RWPE1 (cell line): ENCODE measurements around the gene SPHK2.
"Not testable (repeated sequence)": the region's sequence is repeated elsewhere in the genome, so short reads cannot be mapped to it uniquely, and the experiment has no call there.

Experiments used
- CTCF ChIA-PET: fragments of 350-600 bp; sonication (Branson Sonifier 250); formaldehyde crosslinking; extraction: SDS; loops from one replicate; lab custom pipeline; 2021; lab: Yijun Ruan, JAX
- POLR2A ChIA-PET: fragments of 400-600 bp; formaldehyde crosslinking; extraction: SDS; loops from one replicate; lab custom pipeline; 2020; ENCODE audit warnings: antibody characterized with exemption; ENCODE audit not compliant: low non-redundant PET; lab: Yijun Ruan, JAX
- DNase-seq: peaks from one replicate; pipeline ENCODE4 v3.0.0; 2012; ENCODE audit warnings: low spot score
- H3K27ac ChIP-seq: fragments of 450-650 bp; 2 replicates; pipeline ENCODE4 v1.5.1; 2017
- TF ChIP-seq, protein P1 (sequence below): fragments of 450-650 bp; conservative IDR thresholded peaks from 2 replicates; pipeline ENCODE4 v1.5.1; 2017; ENCODE audit warnings: low read depth, mild to moderate bottlenecking

SPHK2 gene

DNA sequence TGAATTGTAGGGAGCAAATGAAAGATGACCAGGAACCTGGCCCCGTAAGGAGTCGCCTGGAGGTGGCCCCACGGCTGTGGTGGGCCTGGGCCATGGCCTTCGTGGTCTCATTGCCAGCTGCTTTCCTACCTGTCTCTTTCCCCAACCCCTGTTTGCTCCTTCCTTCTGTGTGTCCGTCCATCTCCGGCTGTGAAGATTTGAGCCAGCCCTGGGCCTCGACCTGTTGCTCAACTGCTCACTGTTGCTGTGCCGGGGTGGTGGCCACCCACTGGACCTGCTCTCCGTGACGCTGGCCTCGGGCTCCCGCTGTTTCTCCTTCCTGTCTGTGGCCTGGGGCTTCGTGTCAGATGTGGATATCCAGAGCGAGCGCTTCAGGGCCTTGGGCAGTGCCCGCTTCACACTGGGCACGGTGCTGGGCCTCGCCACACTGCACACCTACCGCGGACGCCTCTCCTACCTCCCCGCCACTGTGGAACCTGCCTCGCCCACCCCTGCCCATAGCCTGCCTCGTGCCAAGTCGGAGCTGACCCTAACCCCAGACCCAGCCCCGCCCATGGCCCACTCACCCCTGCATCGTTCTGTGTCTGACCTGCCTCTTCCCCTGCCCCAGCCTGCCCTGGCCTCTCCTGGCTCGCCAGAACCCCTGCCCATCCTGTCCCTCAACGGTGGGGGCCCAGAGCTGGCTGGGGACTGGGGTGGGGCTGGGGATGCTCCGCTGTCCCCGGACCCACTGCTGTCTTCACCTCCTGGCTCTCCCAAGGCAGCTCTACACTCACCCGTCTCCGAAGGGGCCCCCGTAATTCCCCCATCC lies 9.4 kb downstream of the SPHK2 start:
- CTCF ChIA-PET: no interaction called here
- TF ChIP-seq, protein P1, sequence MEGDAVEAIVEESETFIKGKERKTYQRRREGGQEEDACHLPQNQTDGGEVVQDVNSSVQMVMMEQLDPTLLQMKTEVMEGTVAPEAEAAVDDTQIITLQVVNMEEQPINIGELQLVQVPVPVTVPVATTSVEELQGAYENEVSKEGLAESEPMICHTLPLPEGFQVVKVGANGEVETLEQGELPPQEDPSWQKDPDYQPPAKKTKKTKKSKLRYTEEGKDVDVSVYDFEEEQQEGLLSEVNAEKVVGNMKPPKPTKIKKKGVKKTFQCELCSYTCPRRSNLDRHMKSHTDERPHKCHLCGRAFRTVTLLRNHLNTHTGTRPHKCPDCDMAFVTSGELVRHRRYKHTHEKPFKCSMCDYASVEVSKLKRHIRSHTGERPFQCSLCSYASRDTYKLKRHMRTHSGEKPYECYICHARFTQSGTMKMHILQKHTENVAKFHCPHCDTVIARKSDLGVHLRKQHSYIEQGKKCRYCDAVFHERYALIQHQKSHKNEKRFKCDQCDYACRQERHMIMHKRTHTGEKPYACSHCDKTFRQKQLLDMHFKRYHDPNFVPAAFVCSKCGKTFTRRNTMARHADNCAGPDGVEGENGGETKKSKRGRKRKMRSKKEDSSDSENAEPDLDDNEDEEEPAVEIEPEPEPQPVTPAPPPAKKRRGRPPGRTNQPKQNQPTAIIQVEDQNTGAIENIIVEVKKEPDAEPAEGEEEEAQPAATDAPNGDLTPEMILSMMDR: no peak
- DNase-seq: no peak
- POLR2A ChIA-PET: interaction anchor here (0.8 to 1.6 kb wide), 2 partner anchors 10 to 15 kb away, joined by 4 read pairs; partner anchors contain the start of genes RPL18 and SPHK2
- peak overlapping the region; percentile 99 for H3K27ac ChIP-seq

DNA sequence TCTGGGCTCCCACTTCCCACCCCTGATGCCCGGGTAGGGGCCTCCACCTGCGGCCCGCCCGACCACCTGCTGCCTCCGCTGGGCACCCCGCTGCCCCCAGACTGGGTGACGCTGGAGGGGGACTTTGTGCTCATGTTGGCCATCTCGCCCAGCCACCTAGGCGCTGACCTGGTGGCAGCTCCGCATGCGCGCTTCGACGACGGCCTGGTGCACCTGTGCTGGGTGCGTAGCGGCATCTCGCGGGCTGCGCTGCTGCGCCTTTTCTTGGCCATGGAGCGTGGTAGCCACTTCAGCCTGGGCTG lies 9.9 kb downstream of the SPHK2 start:
- POLR2A ChIA-PET: interaction anchor here (0.8 to 1.0 kb wide), 2 partner anchors 16 to 30 kb away, joined by 3 to 4 read pairs; no protein-coding TSS in a partner anchor
- H3K27ac ChIP-seq: peak overlapping the region; percentile 99

DNA sequence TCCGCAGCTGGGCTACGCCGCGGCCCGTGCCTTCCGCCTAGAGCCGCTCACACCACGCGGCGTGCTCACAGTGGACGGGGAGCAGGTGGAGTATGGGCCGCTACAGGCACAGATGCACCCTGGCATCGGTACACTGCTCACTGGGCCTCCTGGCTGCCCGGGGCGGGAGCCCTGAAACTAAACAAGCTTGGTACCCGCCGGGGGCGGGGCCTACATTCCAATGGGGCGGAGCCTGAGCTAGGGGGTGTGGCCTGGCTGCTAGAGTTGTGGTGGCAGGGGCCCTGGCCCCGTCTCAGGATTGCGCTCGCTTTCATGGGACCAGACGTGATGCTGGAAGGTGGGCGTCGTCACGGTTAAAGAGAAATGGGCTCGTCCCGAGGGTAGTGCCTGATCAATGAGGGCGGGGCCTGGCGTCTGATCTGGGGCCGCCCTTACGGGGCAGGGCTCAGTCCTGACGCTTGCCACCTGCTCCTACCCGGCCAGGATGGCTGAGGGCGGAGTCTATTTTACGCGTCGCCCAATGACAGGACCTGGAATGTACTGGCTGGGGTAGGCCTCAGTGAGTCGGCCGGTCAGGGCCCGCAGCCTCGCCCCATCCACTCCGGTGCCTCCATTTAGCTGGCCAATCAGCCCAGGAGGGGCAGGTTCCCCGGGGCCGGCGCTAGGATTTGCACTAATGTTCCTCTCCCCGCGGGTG lies 10.4 kb downstream of the SPHK2 start:
- DNase-seq: no peak
- H3K27ac ChIP-seq: peak overlapping the region; percentile 99
- POLR2A ChIA-PET: interaction anchor here (1.0 kb wide), 1 partner anchor 30 kb away, joined by 3 read pairs; no protein-coding TSS in a partner anchor
- TF ChIP-seq, protein P1: no peak
- CTCF ChIA-PET: no interaction called here

More for the DNA sequence above, 9.9 kb downstream of the SPHK2 start:
- CTCF ChIA-PET: no interaction called here
- DNase-seq: no peak
- TF ChIP-seq, protein P1: no peak

DNA sequence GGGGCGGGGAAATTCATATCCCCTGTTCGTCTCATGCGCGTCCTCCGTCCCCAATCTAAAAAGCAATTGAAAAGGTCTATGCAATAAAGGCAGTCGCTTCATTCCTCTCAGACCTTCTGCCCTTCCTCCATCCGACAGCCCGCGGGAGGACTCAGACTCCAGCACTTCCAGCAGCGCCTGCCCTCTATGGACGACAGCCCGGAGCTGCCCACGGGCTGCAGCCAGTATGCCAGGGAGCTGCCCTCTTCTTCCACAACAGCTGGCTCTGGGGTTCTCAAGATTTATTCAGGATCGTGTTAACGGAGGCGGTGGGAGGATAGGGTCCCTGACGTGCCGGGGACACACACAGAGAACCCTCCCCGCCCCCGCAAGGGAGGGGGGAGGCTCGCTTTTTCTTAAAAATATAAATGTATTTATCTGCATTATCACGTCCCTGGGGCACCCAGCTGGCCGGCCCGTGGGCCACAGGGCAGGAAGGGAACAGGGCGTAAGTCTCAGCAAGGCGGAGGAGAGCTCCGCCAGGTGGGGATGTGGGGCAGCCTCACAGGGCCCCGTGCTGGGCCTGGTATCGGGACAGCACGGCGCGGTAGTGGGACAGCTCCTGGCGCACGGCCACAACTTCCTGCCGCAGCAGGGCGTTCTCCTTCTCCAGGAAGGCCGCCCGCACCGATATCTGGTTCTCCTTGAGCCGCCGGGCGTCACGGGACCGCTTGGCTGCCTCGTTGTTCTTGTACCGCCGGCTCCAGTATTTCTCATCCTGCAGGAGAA lies 11.2 kb downstream of the SPHK2 start:
- H3K27ac ChIP-seq: peak overlapping the region; percentile 99
- no peak for DNase-seq
- TF ChIP-seq, protein P1: no peak
- POLR2A ChIA-PET: interaction anchor here (0.5 to 1.0 kb wide), 2 partner anchors 29 to 121 kb away, joined by 3 read pairs; no protein-coding TSS in a partner anchor
- CTCF ChIA-PET: interaction anchor here (0.7 kb wide), 1 partner anchor 304 kb away, joined by 3 read pairs; no protein-coding TSS in a partner anchor

DNA sequence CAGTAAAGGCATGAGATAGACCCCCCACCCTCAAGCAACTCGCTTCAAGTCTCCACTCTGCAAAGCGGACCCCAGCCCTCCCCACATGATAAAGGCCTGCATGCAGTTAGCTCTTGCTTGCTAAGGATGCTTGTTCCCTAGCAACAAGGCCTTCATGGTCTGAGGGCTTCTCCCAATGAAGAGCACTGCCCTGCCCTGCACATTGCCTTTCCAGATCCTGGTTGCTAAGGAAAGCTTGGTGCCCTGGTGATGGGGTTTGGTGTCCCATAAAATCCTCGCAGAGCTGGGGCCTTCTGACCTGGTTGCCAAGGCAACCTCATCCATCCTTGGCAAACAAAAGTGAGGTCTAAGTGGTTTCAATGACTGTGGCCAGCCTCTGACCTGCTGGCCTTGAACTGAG lies 11.9 kb downstream of the SPHK2 start:
- no peak for DNase-seq
- ChIA-PET POLR2A (interaction anchor here (0.5 kb wide), 1 partner anchor 120 kb away, joined by 3 read pairs; no protein-coding TSS in a partner anchor), CTCF (no interaction called here)
- TF ChIP-seq, protein P1: no peak
- peak overlapping the region; percentile 99 for H3K27ac ChIP-seq

DNA sequence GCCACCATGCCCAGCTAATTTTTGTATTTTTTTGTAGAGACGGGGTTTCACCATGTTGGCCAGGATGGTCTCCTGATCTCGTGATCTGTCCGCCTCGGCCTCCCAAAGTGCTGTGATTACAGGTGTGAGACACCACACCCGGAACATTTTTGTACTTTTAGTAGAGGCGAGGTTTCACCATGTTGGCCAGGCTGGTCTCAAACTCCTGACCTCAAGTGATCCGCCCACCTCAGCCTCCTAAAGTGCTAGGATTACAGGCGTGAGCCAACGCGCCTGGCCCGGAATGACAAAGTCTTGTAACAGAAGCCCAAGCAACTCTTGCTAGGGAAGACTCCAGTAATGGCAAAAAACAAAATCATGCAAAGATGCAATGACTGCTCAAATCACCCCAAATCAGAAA lies 13.0 kb downstream of the SPHK2 start:
- peak overlapping the region; percentile 99 for H3K27ac ChIP-seq
- DNase-seq: not testable (repeated sequence)
- CTCF ChIA-PET: interaction anchor here (0.8 kb wide), 1 partner anchor 17 kb away, joined by 4 read pairs; the partner anchor contains the start of gene FAM83E
- POLR2A ChIA-PET: interaction anchor here (1.2 kb wide), 1 partner anchor 17 kb away, joined by 4 read pairs; the partner anchor contains the start of gene FAM83E
